Left colon (tissue), 2 donors: ENCODE results near the gene ASF1B. TPM values are rescaled to one million over a fixed set of nuclear protein-coding genes. Genes with fewer than 3 reads are reported as not detected.

Source experiments
- ATAC-seq: fragments of 200-7000 bp; cut with Tn5 transposase; one replicate; pipeline ENCODE4 v1.9.1; 2020; ENCODE audit warnings: mild to moderate bottlenecking, moderate library complexity
- DNase-seq, 2 donors: peaks; one replicate each; pipeline ENCODE4 v3.0.0-alpha.2; 2020
- intact Hi-C, 2 donors: fragments of 100-400 bp; cut with DNase I in 1 of 2; cut with micrococcal nuclease in 1 of 2; formaldehyde crosslinking; loops; one replicate each; pipeline versions ENCODE4 v1.11.2 to v1.14.0; 2022; cut with DNase I, micrococcal nuclease
- total RNA-seq, 2 donors: library from RNA; stranded (reverse); fragmentation: NEBNext Ultra II Directional; extraction: Animal tissue kit (Norgen Biotek cat#: 25700); gene quantifications; one replicate each; pipeline ENCODE4 v1.2.1, GENCODE V29; 2021
- donor health status: DM: no; HTN: no; CAD: no.
- donor health status: DM: yes; HTN: yes; CAD: no.

The ASF1B gene
- total RNA-seq, 2 donors from 2014 or later = 6.5 to 12.5 TPM

DNA sequence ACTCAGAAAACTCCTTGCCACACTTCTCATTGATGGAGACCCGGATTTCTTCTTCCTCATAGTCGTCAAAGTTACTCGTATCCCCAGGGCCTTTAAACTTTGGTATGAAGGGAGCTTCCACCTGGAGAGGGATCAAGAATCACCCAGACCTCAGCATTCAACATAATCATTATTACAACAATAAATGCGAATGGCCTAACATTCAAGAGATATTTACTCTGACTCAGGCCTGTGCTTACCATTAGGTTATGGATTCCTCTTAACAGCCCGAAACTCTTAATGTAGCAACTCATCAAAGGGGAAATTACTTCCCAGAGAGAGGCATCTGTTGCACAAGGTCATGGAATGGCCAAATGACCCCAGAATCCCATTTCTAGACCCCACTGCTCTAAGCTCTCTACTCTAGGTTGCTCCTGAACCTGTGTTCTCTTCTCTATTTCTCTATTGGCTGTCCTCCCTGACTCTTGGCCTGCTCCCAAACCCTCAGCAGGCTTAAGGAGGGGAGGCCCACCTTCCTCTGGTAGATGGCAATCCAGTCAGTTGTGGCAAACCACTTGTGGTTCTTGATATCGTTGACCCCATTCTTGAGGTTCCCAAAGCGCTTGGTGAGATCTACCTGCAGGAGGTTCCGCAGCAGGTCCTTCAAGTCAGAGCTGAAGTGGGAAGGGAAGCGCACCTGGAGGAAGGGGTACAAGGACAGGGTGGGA, 43.1 kb downstream of the ASF1B start:
- ATAC-seq (no peak), DNase-seq (no peak)
- intact Hi-C loops = no loop called here

DNA sequence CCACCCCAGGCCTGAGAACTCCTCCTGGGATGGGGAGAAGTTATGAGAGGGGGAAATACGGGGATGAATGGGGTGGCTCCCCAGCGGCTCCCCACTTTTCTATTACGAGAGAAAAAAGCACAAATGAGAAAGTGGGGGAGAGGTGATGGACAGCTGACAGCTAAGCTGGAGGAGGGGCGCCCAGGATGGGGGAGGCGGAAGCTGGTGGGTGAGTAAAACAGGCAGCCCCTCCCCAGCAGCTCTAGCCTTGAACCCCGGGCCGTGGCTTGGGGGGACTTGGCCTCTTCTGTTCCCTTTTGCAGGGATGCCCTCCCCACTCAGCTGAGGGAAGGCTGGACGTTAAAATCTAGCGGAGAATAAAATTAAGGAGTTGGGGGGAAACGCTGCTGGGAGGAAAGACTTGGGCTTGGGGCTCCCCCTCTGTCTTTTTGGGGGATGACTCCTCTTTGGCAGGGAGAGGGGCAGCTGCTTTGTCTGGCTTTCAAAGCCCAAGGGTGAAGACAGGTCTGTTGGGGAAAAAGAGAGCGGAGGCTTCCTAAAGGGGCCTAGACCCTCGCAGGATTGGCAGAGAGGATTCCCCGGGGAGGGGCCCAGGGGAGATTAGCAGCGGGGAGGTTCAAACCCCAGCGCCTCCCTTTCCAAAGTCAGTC, 44.5 kb downstream of the ASF1B start:
- DNase-seq = peak in 1 of 2 donors; percentile 70
- intact Hi-C loops = no loop called here
- ATAC-seq = no peak

DNA sequence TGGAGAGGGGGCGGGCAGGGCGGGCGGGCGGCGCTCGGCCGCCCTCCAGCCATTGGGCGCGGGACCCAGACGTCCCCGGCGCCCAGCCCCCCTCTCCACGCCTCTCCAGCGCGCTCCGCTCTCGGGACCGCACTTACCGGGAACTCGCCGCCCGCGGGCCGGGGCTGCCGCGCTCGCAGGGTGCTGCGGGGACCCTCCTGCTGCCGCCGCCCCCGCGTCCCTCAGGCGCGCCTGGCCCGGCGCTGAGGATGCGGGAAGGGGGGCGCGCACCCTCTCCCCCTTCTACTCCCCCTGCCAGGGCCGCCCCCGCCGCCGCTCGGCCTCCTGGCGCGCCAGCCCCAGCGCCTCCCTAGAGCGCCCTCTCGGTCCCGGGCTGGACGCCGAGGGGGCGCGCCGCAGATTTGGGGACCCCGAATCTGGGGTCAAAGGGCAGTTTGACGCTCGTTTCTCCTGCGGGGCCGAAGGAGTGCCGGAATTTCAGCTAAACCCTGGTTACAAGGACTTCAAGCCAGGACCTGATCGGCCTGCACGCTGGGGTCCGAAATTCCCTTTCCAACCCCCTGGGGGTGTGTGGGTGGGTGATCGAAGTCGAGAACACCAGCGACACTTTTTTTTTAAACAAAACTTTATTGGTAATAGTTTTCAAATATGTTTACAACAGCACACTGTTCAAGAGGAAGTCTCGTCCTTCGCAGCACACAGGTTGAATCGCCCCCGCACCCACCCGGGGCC, 45.1 kb downstream of the ASF1B start:
- peak; percentile 82 for ATAC-seq
- peak; percentile 84 to 89 for DNase-seq
- intact Hi-C loops = no loop called here

DNA sequence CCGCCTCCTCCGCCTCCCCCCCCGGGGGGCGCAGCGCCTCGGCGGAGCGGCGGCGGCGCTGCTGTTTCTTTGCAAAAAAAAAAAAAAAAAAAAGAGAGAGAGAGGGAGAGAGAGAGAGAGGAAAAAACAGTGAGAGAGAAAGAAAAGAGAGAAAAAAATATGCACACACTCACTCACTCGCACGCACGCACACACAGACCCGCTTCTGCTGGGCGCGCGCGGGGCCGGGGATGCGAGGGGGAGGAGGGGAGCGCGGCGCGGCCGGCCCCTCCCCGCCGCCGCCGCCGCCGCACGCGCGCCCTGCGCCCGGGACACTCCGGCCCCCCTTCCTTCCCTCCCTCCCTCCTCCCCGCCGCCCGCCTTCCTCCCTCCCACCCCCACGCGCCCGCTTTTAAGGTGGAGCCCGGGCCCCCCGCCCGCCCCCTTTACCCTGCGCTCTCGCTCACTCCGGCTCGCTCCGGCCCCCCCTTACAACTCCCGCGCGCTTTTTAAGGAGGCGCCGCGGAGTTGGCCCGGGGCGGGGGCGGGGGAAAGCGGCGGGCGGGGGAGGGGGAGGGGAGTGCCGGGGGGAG, 45.8 kb downstream of the ASF1B start, which contains the start of gene SAMD1:
Gene SAMD1 (minus strand): TSS at position 243 of the 572 bp plus-strand sequence.
- ATAC-seq = peak; percentile 58
- intact Hi-C loops = no loop called here
- DNase-seq = peak; percentile 91 to 93

DNA sequence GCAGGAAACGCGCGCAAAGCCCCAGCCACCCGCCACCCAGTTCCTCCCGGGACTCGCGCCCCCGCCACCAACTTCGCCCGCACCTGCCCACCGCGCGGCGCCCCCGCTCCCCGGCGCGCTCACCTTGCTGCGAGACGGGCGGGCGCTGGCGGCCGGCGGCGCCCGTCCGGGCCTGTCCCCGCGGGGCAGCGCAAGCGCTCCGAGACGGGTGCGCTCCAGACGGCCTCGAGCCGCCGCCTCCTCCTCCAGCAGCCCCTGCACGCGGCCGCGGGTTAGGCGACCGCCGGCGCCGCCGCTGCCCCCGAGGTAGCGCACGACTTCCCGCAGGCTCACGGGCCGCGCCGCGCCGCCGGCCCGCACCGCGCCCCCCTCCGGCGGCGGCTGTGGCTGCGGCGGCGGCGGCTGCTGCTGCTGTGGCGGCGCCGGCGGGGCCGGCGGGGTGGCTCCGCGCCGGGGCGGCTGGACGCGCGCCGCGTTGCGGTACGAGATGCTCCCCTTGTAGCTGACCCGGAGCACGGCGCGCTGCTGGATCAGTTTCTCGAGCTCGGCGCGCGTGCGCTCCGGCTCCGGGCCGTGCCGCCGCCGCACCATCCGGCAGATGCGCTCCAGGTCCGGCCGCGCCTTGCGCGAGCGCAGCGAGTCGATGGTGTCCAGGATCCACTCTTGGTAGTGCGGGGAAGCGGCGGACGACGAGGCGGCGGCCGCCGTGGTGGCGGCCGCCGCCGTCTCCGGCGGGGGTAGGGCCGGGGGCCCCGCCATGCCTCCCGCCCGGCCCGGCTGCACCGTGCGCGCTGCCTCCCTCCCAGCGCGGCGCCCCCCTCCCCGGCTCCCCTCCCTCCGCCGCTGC, 46.5 kb downstream of the ASF1B start:
- intact Hi-C loops = no loop called here
- ATAC-seq = peak; percentile 6
- DNase-seq = peak in 1 of 2 donors; percentile 70

DNA sequence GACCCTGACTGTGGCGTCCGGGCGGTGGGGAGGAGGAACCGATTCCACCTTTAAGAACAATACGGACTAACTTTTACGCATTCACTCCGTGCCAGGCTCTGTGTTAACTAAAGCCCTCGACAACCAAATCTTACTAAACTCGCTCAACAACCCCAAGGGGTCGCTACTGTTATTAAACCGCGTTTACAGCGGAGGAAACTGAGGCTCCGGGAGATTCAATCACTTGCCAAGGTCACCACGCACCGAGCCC, 47.1 kb downstream of the ASF1B start:
- no peak for ATAC-seq
- no peak for DNase-seq
- intact Hi-C loops = no loop called here

DNA sequence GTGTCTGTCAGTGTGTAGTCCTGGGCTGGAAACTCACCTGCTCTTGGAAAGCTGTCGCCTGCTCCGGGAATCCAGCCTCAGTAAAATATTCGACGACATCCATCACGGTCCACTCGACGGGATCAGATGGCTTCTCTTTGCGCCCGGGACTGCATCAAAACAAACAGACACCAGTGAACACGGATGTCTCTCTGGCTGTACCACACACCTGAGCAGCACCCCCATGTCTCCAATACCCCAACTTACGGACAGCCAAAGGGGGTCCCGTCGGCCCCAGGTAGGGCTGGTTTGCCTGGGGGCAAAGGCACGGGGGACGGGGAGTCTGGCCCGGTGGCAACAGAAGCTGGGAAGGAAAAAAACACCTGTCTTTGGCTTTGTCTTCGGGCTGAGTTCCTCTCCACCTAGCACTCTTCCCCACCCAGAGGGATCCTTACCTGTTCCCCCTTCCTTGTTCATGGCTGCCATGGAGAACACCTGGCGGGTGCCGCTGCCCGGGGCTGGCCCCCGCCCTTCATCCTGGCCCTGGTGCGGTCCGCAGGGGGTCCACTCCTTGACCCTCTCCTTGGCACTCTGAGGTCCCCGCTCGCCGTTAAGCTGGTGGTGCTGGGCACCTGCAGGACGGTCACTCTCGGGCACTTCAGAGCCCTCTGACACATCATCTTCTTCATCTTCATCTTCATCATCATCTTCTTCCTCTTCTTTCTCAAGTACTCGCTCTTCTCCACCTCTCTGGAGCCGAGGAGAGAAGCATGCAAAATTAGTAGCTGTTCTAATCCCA, 47.6 kb downstream of the ASF1B start:
- DNase-seq (no peak), ATAC-seq (no peak)
- intact Hi-C loops = no loop called here

DNA sequence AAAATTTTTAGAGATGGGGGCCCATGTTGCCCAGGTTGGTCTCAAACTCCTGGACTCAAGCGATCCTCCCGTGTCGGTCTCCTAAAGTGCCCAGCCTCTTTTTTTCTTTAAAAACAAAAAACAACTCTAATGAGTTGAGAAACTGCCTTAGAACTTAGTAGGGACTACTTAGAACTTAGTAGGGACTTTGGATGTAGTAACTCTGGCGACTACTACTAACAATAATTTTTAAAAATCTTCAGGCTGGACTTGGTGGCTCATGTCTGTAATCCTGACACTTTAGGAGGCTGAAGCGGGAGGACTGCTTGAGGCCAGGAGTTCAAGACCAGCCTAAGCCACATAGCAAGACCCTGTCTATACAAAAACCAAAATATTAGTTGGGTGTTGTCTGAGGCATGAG, 50.3 kb downstream of the ASF1B start:
- DNase-seq = no peak
- ATAC-seq = no peak
- intact Hi-C loops = no loop called here

DNA sequence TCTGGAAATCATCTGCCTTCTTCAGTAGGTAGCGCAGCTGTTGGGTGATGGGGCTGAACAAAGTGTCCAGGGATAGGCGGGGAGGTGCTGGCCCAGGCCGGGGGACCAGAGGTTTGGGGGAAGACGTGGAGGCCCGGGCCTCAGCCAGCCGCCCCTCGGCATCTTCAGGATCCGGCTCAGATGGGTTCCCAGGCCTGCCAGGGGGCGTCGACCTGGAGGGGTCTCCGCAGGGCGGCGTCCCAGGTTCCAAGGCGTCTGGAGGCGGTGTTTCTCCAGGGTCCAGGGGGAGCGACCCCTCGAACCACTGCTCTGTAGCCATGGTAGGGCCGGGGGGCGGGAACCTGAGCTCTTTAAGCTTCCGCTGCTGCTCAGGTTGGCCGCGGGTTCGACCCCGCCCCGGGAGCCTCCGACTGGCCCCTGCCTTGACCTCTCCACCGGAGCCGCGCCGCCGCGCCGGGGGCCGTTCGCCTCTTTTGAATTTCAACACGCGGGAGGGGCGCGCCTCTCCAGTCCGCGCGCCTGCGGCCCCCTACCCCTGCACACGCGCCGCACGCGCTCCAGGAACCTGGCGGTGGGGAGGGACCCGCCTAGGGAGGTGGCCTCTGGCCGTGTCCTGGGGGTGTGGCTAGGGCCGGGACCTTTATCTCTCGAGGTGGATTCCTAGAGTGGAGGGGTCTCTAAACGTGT, 50.9 kb downstream of the ASF1B start, which contains the start of gene C19orf67:
Gene C19orf67 (minus strand): TSS at position 475 of the 687 bp plus-strand sequence. CDS start 156 bp downstream, at position 319.
- DNase-seq (peak in 1 of 2 donors; percentile 51), ATAC-seq (no peak)
- intact Hi-C loops = no loop called here

DNA sequence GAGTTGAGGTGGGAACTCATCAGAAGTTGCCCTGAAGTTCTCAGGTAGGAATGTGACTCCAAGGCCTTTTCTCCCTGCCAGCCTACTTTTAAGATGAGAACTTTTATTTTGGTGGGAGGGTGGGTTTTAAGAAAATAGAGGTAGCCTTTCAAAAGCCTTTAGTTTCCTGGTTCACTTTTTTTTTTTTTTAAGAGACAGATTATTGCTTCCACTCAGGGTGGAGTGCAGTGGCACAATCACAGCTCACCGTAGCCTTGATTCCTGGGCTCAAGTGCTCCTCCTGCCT, 53.8 kb downstream of the ASF1B start:
- DNase-seq = no peak
- intact Hi-C loops = no loop called here
- peak; percentile 20 for ATAC-seq

DNA sequence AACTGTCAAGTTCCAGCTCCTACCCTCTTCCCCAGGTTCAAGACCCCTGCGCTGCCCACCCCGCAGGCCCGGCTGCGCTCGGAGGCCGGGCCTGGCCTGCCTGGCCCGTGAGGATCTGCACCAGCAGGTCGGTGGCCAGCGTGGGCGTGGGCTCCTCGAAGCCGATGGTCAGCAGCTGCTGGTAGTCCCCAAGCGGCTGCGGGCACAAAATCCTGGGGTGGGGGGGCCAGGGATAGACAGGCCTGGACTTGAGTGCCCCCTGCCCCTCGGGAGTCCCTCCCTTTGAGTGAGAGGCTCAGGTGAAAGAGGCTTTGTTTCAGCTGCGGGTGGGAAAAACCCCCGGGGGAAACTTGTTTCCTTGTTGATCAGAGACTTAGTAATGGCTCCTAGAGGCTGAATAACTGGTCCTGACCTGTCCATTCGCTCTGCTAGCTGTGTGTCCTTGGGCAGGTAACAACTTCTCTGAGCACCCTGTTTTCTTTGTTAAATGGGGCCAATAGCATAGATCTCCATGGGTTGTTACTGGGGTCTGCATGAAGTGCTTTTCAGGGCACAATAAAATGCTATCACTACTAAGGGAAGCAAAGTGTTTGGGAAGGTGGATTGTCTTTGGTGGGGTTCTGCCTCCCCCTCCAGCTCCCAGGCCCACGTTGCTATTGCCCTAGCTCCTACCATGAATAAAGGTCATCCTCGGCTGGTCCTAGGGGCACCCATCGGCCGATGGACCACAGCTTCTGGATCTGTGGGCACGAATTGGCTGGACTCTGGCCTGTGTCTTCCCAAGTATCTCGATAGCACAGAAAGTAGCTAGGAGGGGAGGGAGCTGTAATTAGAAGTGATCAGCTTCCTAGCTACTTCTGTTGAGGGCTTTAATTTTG, 54.4 kb downstream of the ASF1B start:
- intact Hi-C loops = no loop called here
- peak; percentile 70 for DNase-seq

DNA sequence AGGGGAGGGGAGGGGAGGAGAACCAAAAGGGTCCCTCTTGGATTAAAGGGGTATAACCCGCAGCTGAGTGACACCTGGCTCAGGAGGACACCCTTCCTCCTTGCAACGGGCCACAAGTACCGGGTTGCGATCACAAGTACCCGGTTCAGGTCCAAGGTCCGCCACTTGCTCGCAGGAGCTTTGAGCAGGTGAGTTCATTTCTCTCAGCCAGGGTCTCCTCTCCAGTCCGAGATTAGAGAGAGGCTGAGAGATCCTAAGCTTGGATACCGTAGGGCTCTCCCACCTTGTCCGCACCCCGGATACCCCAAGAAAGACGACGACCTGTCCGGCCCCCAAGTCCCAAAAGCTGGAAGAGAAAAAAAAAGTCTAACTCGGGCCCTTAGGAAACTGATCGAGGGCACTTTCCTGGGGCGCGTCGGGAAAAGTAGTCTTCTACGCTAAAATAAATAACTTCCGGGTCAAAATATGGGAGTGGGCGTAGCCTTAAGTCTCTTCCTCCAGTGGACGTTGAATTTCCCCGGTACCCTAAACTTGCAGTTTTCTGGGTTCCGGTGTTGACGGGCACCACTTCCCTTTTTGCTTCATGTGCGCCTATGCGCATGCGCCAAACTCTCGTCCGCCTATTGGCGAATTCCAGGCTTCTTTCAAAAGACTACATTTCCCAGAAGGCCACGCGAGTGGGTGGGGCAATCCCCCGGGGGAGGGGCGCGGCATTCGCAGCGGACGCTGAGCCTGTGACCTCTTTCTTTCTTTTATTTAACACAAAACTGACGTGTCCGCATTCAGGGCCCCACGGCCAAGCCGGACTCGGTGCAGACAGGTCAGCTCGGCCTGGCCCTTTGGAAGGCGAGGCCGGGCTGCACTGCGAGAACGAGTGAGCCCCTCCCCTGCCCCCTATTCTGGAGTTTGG, 55.2 kb downstream of the ASF1B start:
- DNase-seq = peak; percentile 99
- peak; percentile 81 for ATAC-seq
- intact Hi-C loops = no loop called here

More for the DNA sequence above, 54.4 kb downstream of the ASF1B start:
- peak; percentile 28 for ATAC-seq

DNA sequence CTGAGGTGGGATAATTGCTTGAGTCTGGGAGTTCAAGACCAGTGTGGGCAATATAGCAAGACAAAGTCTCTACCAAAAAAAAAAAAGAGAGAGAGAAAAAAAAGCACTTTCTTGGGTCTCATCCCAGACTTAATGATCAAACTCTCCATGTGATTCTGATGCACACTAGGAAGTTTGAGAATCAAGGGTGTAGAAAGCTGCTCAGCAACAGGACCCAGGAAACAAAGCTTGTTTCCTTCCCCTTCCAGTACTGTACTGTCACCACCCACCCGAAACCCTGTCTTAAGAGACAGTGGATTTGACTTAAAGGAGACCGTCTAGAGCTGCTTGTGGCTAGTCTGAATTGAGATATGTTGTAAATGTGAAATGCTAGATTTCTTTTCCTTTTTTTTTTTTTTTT, 58.0 kb downstream of the ASF1B start:
- ATAC-seq (no peak), DNase-seq (no peak)
- intact Hi-C loops = loop anchor here (10.0 kb wide), 2 partner anchors 204 to 484 kb away; partner anchors contain the start of gene NANOS3 (in 1 of the 2)

DNA sequence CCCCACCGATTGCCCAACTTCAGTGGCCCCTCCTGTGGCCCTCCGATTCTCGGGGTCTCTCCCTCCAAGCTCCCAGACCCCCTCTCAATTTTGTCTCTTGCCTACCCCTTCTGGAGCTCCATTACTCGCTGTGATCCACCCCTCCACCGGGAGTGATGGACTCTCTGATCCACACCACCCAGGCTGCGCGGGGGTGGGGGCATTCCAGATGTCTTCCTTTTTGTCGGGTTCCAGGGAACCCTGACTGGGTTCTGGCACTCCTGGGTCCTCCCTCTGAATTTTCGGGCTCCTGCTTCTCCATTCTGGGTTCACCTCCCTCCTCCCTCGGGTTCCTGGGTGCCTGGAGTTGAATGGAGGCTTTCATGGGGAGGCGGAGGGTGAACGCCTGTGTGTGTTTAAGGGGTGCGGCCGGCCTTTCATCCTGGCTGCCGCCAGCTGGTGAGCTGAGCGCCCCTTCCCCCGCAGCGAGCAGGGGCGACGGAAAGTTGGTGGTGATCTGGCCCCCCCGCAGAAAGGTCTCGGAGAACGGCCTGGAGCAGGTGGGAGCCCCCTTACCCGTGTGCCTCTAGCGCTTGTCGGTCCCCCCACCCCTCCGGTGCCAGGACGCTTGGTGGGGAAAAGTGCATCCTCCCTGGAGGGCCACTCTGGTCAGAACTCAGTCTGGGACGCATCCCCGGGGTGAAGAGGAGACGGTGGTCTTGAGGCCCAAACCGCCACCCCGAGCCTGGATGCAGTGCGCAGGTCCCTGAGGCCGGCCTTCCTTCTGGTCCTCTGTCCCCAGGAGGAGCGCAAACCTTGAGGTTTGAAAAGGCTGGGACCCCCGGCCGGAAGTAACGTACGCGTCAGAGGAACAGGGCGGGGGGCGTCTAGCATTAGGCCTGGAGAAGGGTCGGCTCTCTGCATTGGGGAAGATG, 62.2 kb downstream of the ASF1B start:
- peak; percentile 59 for ATAC-seq
- intact Hi-C loops = loop anchor here (2.0 to 10.0 kb wide), 3 partner anchors 193 to 479 kb away; partner anchors contain the start of gene NANOS3 (in 1 of the 2)
- peak; percentile 77 to 81 for DNase-seq
